ENCODE results near the gene ABCC8. TPM values are rescaled to one million over a fixed set of nuclear protein-coding genes. Genes with fewer than 3 reads are reported as not detected.

ABCC8 gene
- total RNA-seq, 1 experiment from 2014 or later: 7.3 TPM

DNA sequence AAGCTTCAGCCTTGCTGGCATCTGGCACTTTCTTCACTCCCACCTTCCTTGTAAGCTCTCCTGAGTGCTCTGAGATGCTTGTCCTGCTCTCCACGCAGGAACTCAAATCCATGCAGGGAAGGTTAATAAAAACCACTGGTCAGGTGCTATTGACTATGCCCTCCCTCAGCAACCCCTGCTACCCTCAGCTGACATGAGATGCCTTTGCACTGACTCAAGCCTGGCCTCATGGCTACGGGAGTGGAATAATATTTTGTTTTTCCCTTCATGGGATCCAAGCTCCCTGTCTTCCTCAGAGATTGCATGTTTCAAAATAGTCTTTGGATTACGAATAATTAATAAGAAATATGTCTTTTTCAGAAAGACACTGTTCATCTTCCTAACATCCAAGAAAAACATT lies 31.7 kb upstream of the ABCC8 start:
- H3K27me3 Mint-ChIP-seq (ENCODE audit: low read depth): no peaks in the 10 kb centered on the region

DNA sequence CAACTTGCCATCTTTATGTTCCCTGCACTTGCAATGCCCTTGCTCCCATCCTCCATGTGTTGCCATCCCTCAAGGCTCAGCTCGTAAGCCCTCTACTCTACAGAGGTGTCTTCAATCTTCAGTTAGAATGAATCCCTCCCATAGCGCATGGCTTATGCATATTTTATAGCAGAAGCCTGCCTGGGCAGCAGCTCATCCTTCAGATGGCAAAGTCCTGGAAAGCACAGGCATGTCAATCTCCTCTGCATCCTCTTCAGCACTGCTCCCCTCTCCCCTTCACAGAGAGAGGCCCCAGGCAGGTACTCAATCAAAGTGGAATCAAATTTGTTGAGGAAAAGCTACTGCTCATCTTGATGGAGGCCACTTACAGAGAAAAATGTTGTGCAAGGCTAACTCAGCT lies 31.1 kb upstream of the ABCC8 start:
- Mint-ChIP-seq H3K36me3 (no peaks in the 10 kb centered on the region), H3K27me3 (ENCODE audit: low read depth) (no peaks in the 10 kb centered on the region), H3K4me3 (no peak overlapping the region), H3K9me3 (no peaks in the 10 kb centered on the region), H3K4me1 (peaks cover 7% of the 10 kb centered on the region), H3K27ac (no peak overlapping the region)
- no peak for ATAC-seq
- ChIA-PET POLR2A (interaction anchor here (0.7 kb wide), 1 partner anchor 121 kb away, joined by 3 read pairs; no protein-coding TSS in a partner anchor), CTCF (interaction anchor here (0.7 to 13.3 kb wide), 9 partner anchors 9 to 153 kb away, joined by 3 to 120 read pairs (median 4); no protein-coding TSS in a partner anchor)
- DNase-seq (ENCODE audit: low spot score): no peak
- TF ChIP-seq, protein P1, sequence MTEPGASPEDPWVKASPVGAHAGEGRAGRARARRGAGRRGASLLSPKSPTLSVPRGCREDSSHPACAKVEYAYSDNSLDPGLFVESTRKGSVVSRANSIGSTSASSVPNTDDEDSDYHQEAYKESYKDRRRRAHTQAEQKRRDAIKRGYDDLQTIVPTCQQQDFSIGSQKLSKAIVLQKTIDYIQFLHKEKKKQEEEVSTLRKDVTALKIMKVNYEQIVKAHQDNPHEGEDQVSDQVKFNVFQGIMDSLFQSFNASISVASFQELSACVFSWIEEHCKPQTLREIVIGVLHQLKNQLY (CRISPR knock-in tag; IDR thresholded peaks at IDR 0.05): no peak
- TF ChIP-seq, protein P2, sequence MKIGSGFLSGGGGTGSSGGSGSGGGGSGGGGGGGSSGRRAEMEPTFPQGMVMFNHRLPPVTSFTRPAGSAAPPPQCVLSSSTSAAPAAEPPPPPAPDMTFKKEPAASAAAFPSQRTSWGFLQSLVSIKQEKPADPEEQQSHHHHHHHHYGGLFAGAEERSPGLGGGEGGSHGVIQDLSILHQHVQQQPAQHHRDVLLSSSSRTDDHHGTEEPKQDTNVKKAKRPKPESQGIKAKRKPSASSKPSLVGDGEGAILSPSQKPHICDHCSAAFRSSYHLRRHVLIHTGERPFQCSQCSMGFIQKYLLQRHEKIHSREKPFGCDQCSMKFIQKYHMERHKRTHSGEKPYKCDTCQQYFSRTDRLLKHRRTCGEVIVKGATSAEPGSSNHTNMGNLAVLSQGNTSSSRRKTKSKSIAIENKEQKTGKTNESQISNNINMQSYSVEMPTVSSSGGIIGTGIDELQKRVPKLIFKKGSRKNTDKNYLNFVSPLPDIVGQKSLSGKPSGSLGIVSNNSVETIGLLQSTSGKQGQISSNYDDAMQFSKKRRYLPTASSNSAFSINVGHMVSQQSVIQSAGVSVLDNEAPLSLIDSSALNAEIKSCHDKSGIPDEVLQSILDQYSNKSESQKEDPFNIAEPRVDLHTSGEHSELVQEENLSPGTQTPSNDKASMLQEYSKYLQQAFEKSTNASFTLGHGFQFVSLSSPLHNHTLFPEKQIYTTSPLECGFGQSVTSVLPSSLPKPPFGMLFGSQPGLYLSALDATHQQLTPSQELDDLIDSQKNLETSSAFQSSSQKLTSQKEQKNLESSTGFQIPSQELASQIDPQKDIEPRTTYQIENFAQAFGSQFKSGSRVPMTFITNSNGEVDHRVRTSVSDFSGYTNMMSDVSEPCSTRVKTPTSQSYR (CRISPR knock-in tag; IDR thresholded peaks at IDR 0.05): no peak
- TF ChIP-seq FOXK1 (CRISPR knock-in tag; IDR thresholded peaks at IDR 0.05) (no peak), OVOL2 (CRISPR knock-in tag; IDR thresholded peaks at IDR 0.05; ENCODE audit: borderline replicate concordance) (no peak), ESRRA (CRISPR knock-in tag; IDR thresholded peaks at IDR 0.05; ENCODE audit: borderline replicate concordance) (no peak), RELA (CRISPR knock-in tag; IDR thresholded peaks at IDR 0.05; ENCODE audit: borderline replicate concordance) (no peak), TEAD4 (CRISPR knock-in tag; IDR thresholded peaks at IDR 0.05) (no peak), ZNF232 (CRISPR knock-in tag; IDR thresholded peaks at IDR 0.05) (no peak)
- TF ChIP-seq, protein P3, sequence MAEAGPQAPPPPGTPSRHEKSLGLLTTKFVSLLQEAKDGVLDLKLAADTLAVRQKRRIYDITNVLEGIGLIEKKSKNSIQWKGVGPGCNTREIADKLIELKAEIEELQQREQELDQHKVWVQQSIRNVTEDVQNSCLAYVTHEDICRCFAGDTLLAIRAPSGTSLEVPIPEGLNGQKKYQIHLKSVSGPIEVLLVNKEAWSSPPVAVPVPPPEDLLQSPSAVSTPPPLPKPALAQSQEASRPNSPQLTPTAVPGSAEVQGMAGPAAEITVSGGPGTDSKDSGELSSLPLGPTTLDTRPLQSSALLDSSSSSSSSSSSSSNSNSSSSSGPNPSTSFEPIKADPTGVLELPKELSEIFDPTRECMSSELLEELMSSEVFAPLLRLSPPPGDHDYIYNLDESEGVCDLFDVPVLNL (CRISPR knock-in tag; IDR thresholded peaks at IDR 0.05; ENCODE audit: borderline replicate concordance, low read depth): no peak
- TF ChIP-seq, protein P4, sequence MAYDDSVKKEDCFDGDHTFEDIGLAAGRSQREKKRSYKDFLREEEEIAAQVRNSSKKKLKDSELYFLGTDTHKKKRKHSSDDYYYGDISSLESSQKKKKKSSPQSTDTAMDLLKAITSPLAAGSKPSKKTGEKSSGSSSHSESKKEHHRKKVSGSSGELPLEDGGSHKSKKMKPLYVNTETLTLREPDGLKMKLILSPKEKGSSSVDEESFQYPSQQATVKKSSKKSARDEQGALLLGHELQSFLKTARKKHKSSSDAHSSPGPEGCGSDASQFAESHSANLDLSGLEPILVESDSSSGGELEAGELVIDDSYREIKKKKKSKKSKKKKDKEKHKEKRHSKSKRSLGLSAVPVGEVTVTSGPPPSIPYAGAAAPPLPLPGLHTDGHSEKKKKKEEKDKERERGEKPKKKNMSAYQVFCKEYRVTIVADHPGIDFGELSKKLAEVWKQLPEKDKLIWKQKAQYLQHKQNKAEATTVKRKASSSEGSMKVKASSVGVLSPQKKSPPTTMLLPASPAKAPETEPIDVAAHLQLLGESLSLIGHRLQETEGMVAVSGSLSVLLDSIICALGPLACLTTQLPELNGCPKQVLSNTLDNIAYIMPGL (CRISPR knock-in tag; IDR thresholded peaks at IDR 0.05): no peak

More for the DNA sequence above, 31.7 kb upstream of the ABCC8 start:
- no peaks in the 10 kb centered on the region for H3K36me3 Mint-ChIP-seq
- ATAC-seq (no peak), DNase-seq (ENCODE audit: low spot score) (no peak)
- H3K4me3 Mint-ChIP-seq: no peak overlapping the region
- POLR2A ChIA-PET: interaction anchor here (0.7 kb wide), 1 partner anchor 121 kb away, joined by 3 read pairs; no protein-coding TSS in a partner anchor
- no peak for TF ChIP-seq IRF2 (CRISPR knock-in tag; IDR thresholded peaks at IDR 0.05; ENCODE audit: borderline replicate concordance, low read depth)
- TF ChIP-seq, protein P5, sequence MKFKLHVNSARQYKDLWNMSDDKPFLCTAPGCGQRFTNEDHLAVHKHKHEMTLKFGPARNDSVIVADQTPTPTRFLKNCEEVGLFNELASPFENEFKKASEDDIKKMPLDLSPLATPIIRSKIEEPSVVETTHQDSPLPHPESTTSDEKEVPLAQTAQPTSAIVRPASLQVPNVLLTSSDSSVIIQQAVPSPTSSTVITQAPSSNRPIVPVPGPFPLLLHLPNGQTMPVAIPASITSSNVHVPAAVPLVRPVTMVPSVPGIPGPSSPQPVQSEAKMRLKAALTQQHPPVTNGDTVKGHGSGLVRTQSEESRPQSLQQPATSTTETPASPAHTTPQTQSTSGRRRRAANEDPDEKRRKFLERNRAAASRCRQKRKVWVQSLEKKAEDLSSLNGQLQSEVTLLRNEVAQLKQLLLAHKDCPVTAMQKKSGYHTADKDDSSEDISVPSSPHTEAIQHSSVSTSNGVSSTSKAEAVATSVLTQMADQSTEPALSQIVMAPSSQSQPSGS (CRISPR knock-in tag; IDR thresholded peaks at IDR 0.05; ENCODE audit: borderline replicate concordance, low read depth): no peak
- no peak for TF ChIP-seq ZNF263 (CRISPR knock-in tag; IDR thresholded peaks at IDR 0.05; ENCODE audit: low read depth)
- TF ChIP-seq RORB (CRISPR knock-in tag; IDR thresholded peaks at IDR 0.05): no peak
- TF ChIP-seq ZNF138 (CRISPR knock-in tag; conservative IDR thresholded peaks at IDR 0.05): no peak
- no peak for TF ChIP-seq ZNF219 (CRISPR knock-in tag; IDR thresholded peaks at IDR 0.05; ENCODE audit: borderline replicate concordance)
- TF ChIP-seq ZNF416 (CRISPR knock-in tag; IDR thresholded peaks at IDR 0.05): no peak
- TF ChIP-seq TEAD1 (CRISPR knock-in tag; IDR thresholded peaks at IDR 0.05): no peak
- peaks cover 7% of the 10 kb centered on the region for H3K4me1 Mint-ChIP-seq
- no peaks in the 10 kb centered on the region for H3K9me3 Mint-ChIP-seq
- no peak overlapping the region for H3K27ac Mint-ChIP-seq
- CTCF ChIA-PET: interaction anchor here (0.7 to 13.3 kb wide), 8 partner anchors 10 to 154 kb away, joined by 3 to 120 read pairs (median 6); no protein-coding TSS in a partner anchor

All from WTC11 (cell line).